HepG2 (cell line): Measurements from ENCODE around the gene PROS1.

Experiments
- ATF2 ChIP-seq: sonication (generic); formaldehyde crosslinking; IDR thresholded peaks from 2 replicates; pipeline ENCODE4 v1.4.0; 2020; ENCODE audit warnings: missing genetic modification reagents
- CEBPB ChIP-seq: IDR thresholded peaks from 2 replicates; pipeline ENCODE4 v1.6.1; 2011; ENCODE audit warnings: low read depth, low read length, improper control_type of control experiment, borderline replicate concordance
- CTCF ChIP-seq: sonication (generic); formaldehyde crosslinking; IDR thresholded peaks from 2 replicates; pipeline ENCODE4 v1.5.0; 2020; ENCODE audit warnings: mild to moderate bottlenecking, missing genetic modification reagents, moderate library complexity
- HMGXB4 ChIP-seq, 2 experiments: sonication (generic) in 1 of 2; formaldehyde crosslinking in 1 of 2; IDR thresholded peaks; 2 replicates each; pipeline versions ENCODE4 v1.4.0 to v1.6.1; 2018 to 2020; ENCODE audit warnings: missing genetic modification reagents in 2 of 2, borderline replicate concordance in 1 of 2, low read depth in 1 of 2, mild to moderate bottlenecking in 1 of 2, missing biosample characterization in 1 of 2
- MEF2D ChIP-seq: sonication (generic); formaldehyde crosslinking; IDR thresholded peaks from 2 replicates; pipeline ENCODE4 v1.5.1; 2020; ENCODE audit warnings: mild to moderate bottlenecking, missing genetic modification reagents
- NR2F6 ChIP-seq, 2 experiments: IDR thresholded peaks; 2 replicates each; pipeline ENCODE4 v1.6.1; 2016; ENCODE audit warnings: antibody characterized with exemption in 1 of 2, mild to moderate bottlenecking in 1 of 2
- POLR2A ChIP-seq, 2 experiments: IDR thresholded peaks; 2 replicates each; pipeline ENCODE4 v1.6.1; 2011; ENCODE audit warnings: low read depth in 2 of 2, low read length in 2 of 2, mild to moderate bottlenecking in 1 of 2, moderate library complexity in 1 of 2; ENCODE audit not compliant: insufficient read depth in 1 of 2
- TF ChIP-seq, protein P1 (sequence below): sonication (generic); formaldehyde crosslinking; conservative IDR thresholded peaks from 2 replicates; pipeline ENCODE4 v1.8.0; 2022; ENCODE audit warnings: missing genetic modification reagents

DNA sequence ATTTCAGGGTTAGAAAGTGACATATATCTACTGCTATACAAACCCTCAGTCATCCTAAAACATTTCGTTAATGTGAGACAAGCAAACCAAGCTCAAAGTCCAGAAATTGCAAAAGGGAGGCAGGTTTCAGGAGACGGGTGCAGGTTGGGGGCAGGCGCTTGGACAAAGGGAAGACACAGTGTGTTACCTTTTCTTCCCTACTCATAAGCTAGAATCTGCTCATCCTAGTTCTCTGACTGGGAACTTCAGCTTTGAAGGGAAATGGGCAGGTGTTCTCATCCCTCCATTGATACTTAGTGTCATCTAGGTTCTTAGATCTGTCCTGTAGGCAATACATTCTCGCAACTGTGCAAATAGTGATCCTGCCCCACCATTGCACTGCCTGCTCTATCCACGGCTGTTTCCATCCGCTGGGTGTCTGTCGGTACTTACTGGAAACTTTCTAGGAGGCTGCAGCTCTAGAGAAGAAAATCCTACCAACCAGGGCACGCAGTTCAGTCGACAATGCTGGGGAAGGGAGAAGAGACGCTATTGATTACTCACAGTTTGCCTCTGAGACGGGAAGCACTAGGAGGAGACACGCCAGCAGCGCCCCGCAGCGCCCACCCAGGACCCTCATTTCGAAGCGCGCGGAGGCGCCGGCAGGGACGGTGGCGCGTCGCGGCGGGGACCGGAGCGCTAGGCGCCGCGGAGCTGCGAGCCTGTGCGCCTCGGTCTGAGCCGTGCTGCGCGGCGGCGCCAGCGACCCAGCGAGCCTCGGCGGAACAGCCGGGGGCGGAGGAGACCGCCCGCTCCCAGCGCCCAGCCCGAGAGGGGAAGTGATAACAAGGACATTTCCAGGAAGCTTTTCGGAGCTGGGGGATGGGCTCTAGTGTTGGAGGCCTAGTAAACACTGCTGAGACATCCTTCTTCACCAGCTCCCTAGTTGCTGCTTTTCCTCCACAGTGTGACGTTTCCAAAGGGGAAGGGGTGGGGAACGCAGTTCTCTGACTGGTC is at the start of gene PROS1:
- TF ChIP-seq CTCF (CRISPR knock-in tag) (peak; percentile 41; the same call in 1 of the 2 replicates), HMGXB4 (CRISPR knock-in tag; IDR thresholded peaks at IDR 0.05; ENCODE audit: borderline replicate concordance in 1 of 2, low read depth in 1 of 2) (peak; percentile 27 to 73; a peak in 3 of 4 replicates), POLR2A (IDR thresholded peaks at IDR 0.05; ENCODE audit: insufficient read depth in 1 of 2, low read depth in 2 of 2, low read length in 2 of 2) (peak; percentile 60 to 66), MEF2D (CRISPR knock-in tag) (peak; percentile 72; the same call in 1 of the 2 replicates), NR2F6 (IDR thresholded peaks at IDR 0.05) (no peak), NR2F6 (CRISPR knock-in tag; IDR thresholded peaks at IDR 0.05) (no peak), ATF2 (no peak; the same call in 1 of the 2 replicates), CEBPB (peak; percentile 52; the same call in 1 of the 2 replicates)
- TF ChIP-seq, protein P1, sequence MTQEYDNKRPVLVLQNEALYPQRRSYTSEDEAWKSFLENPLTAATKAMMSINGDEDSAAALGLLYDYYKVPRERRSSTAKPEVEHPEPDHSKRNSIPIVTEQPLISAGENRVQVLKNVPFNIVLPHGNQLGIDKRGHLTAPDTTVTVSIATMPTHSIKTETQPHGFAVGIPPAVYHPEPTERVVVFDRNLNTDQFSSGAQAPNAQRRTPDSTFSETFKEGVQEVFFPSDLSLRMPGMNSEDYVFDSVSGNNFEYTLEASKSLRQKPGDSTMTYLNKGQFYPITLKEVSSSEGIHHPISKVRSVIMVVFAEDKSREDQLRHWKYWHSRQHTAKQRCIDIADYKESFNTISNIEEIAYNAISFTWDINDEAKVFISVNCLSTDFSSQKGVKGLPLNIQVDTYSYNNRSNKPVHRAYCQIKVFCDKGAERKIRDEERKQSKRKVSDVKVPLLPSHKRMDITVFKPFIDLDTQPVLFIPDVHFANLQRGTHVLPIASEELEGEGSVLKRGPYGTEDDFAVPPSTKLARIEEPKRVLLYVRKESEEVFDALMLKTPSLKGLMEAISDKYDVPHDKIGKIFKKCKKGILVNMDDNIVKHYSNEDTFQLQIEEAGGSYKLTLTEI (CRISPR knock-in tag), result no peak
